Measurements from ENCODE around the gene ELK3.

GRCh38 chr12:96246926-96247505, 52.8 kb downstream of the ELK3 start:
- TF ChIP-seq POLR2A (IDR thresholded peaks at IDR 0.05): no peak
- TF ChIP-seq CTCF (IDR thresholded peaks at IDR 0.05 in 8 of 11, conservative IDR thresholded peaks at IDR 0.05 in 3 of 11): no peak

Measured in spleen (tissue), 7 donors.